Effector memory CD4-positive, alpha-beta T cell (primary cell): ENCODE data around the gene SCEL.

Experiments used
- DNase-seq, 3 donors: peaks; one replicate each; pipeline ENCODE4 v3.0.0-alpha.2; 2020
- H3K27ac ChIP-seq: 2 replicates; pipeline ENCODE4 v1.7.0; 2013; ENCODE audit warnings: mild to moderate bottlenecking, low read length, moderate library complexity; ENCODE audit not compliant: insufficient read depth, poor library complexity, severe bottlenecking
- H3K27me3 ChIP-seq: replicated peaks from 2 replicates; pipeline ENCODE4 v1.7.0; 2013; ENCODE audit warnings: mild to moderate bottlenecking, low read length; ENCODE audit not compliant: insufficient read depth, control insufficient read depth, poor library complexity, severe bottlenecking
- H3K36me3 ChIP-seq: 2 replicates; pipeline ENCODE4 v1.7.0; 2013; ENCODE audit warnings: mild to moderate bottlenecking, low read length, moderate library complexity; ENCODE audit not compliant: control insufficient read depth, insufficient read depth
- H3K4me1 ChIP-seq: 2 replicates; pipeline ENCODE4 v1.7.0; 2013; ENCODE audit warnings: low read length, mild to moderate bottlenecking; ENCODE audit not compliant: control insufficient read depth, insufficient read depth, poor library complexity, severe bottlenecking
- H3K4me3 ChIP-seq: 2 replicates; pipeline ENCODE4 v1.7.0; 2013; ENCODE audit warnings: low read length, low read depth, mild to moderate bottlenecking; ENCODE audit not compliant: insufficient read depth, poor library complexity, severe bottlenecking
- H3K9me3 ChIP-seq: 2 replicates; pipeline ENCODE4 v1.7.0; 2013; ENCODE audit warnings: mild to moderate bottlenecking, low read length, moderate library complexity; ENCODE audit not compliant: control insufficient read depth

The SCEL gene

GRCh38 chr13:77521194-77521593 is 14.3 kb upstream of the SCEL start:
- H3K36me3 ChIP-seq: no peaks in the 10 kb centered on the region
- no peaks in the 10 kb centered on the region for H3K27me3 ChIP-seq
- no peaks in the 10 kb centered on the region for H3K9me3 ChIP-seq
- no peak overlapping the region for H3K4me3 ChIP-seq
- no peak overlapping the region for H3K27ac ChIP-seq
- DNase-seq: no peak
- H3K4me1 ChIP-seq: no peaks in the 10 kb centered on the region

- Histone ChIP-seq H3K9me3 (no peaks in the 10 kb centered on the region), H3K36me3 (no peaks in the 10 kb centered on the region), H3K27ac (no peak overlapping the region), H3K27me3 (no peaks in the 10 kb centered on the region), H3K4me3 (no peak overlapping the region), H3K4me1 (no peaks in the 10 kb centered on the region)
- no peak for DNase-seq
These were observed 13.7 kb upstream of the SCEL start for GRCh38 chr13:77521595-77522367.

GRCh38 chr13:77522444-77522843 is 13.1 kb upstream of the SCEL start:
- H3K27ac ChIP-seq: no peak overlapping the region
- H3K4me1 ChIP-seq: no peaks in the 10 kb centered on the region
- H3K27me3 ChIP-seq: no peaks in the 10 kb centered on the region
- H3K4me3 ChIP-seq: no peak overlapping the region
- no peaks in the 10 kb centered on the region for H3K9me3 ChIP-seq
- DNase-seq: no peak
- no peaks in the 10 kb centered on the region for H3K36me3 ChIP-seq

- H3K27ac ChIP-seq: no peak overlapping the region
- no peak for DNase-seq
- H3K4me1 ChIP-seq: no peaks in the 10 kb centered on the region
- no peaks in the 10 kb centered on the region for H3K27me3 ChIP-seq
- no peak overlapping the region for H3K4me3 ChIP-seq
- H3K9me3 ChIP-seq: no peaks in the 10 kb centered on the region
- H3K36me3 ChIP-seq: no peaks in the 10 kb centered on the region
These were observed 12.1 kb upstream of the SCEL start for GRCh38 chr13:77523386-77523785.

GRCh38 chr13:77523834-77524728 is 11.4 kb upstream of the SCEL start:
- Histone ChIP-seq H3K27ac (no peak overlapping the region), H3K27me3 (no peaks in the 10 kb centered on the region), H3K4me1 (no peaks in the 10 kb centered on the region), H3K36me3 (no peaks in the 10 kb centered on the region), H3K9me3 (no peaks in the 10 kb centered on the region), H3K4me3 (no peak overlapping the region)
- DNase-seq: no peak

- Histone ChIP-seq H3K27ac (no peak overlapping the region), H3K4me3 (no peak overlapping the region), H3K36me3 (no peaks in the 10 kb centered on the region), H3K27me3 (no peaks in the 10 kb centered on the region), H3K4me1 (no peaks in the 10 kb centered on the region), H3K9me3 (no peaks in the 10 kb centered on the region)
- no peak for DNase-seq
These were observed 7.1 kb upstream of the SCEL start for GRCh38 chr13:77528414-77528813.

- Histone ChIP-seq H3K27me3 (no peaks in the 10 kb centered on the region), H3K9me3 (no peaks in the 10 kb centered on the region), H3K4me3 (no peak overlapping the region), H3K36me3 (no peaks in the 10 kb centered on the region), H3K4me1 (no peaks in the 10 kb centered on the region), H3K27ac (no peak overlapping the region)
- no peak for DNase-seq
These were observed 6.5 kb upstream of the SCEL start for GRCh38 chr13:77528834-77529500.

GRCh38 chr13:77529501-77529840 is 6.0 kb upstream of the SCEL start:
- no peaks in the 10 kb centered on the region for H3K4me1 ChIP-seq
- H3K36me3 ChIP-seq: no peaks in the 10 kb centered on the region
- no peaks in the 10 kb centered on the region for H3K9me3 ChIP-seq
- H3K4me3 ChIP-seq: no peak overlapping the region
- H3K27me3 ChIP-seq: no peaks in the 10 kb centered on the region
- no peak for DNase-seq
- no peak overlapping the region for H3K27ac ChIP-seq

- Histone ChIP-seq H3K27me3 (no peaks in the 10 kb centered on the region), H3K9me3 (no peaks in the 10 kb centered on the region), H3K4me3 (no peak overlapping the region), H3K36me3 (no peaks in the 10 kb centered on the region), H3K27ac (no peak overlapping the region), H3K4me1 (no peaks in the 10 kb centered on the region)
- DNase-seq: no peak
These were observed 4.6 kb upstream of the SCEL start for GRCh38 chr13:77530875-77531274.

- H3K4me1 ChIP-seq: no peaks in the 10 kb centered on the region
- H3K4me3 ChIP-seq: no peak overlapping the region
- no peak for DNase-seq
- no peaks in the 10 kb centered on the region for H3K36me3 ChIP-seq
- peaks cover 2% of the 10 kb centered on the region for H3K27me3 ChIP-seq
- H3K9me3 ChIP-seq: no peaks in the 10 kb centered on the region
- no peak overlapping the region for H3K27ac ChIP-seq
These were observed 2.5 kb upstream of the SCEL start for GRCh38 chr13:77532983-77533382.
